SK-N-MC (cell line): Measurements from ENCODE around the gene ZNF787.

Experiments
- EZH2 ChIP-seq: fragments of 200-600 bp; sonication (generic); IDR thresholded peaks from one replicate; pipeline ENCODE4 v1.6.1; 2017; ENCODE audit warnings: antibody characterized with exemption
- FOXP2 ChIP-seq: optimal IDR thresholded peaks from 2 replicates; pipeline ENCODE3; 2011; ENCODE audit warnings: mild to moderate bottlenecking, moderate library complexity; ENCODE audit not compliant: insufficient read depth; ENCODE audit errors: extremely low read length, control extremely low read depth
- POLR2AphosphoS5 ChIP-seq: IDR thresholded peaks from 2 replicates; pipeline ENCODE4 v1.6.1; 2012; ENCODE audit warnings: mild to moderate bottlenecking, low read depth, low read length, borderline replicate concordance

DNA sequence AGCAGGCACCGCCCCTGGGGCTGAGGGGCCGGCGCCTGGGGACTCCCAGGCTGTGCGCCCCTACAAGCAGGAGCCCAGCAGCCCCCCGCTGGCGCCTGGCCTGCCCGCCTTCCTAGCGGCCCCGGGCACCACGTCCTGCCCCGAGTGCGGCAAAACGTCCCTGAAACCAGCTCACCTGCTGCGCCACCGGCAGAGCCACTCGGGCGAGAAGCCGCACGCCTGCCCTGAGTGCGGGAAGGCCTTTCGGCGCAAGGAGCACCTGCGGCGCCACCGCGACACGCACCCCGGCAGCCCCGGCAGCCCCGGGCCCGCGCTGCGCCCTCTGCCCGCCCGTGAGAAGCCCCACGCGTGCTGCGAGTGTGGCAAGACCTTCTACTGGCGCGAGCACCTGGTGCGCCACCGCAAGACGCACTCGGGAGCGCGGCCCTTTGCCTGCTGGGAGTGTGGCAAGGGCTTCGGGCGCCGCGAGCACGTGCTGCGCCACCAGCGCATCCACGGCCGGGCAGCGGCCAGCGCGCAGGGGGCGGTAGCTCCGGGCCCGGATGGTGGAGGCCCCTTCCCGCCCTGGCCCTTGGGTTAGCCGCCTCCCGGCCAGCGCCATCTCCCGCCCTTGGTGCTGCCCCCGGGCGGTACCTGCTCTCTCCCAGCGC lies 38.7 kb upstream of the ZNF787 start:
- TF ChIP-seq POLR2AphosphoS5: no peak
- TF ChIP-seq FOXP2: no peak
- no peak for TF ChIP-seq EZH2
